Vagina (tissue), 2 donors: ENCODE results near the gene STXBP1. TPM values are rescaled to one million over a fixed set of nuclear protein-coding genes. Genes with fewer than 3 reads are reported as not detected.

ENCODE experiments used
- DNase-seq, 2 donors: peaks; one replicate each; pipeline ENCODE4 v3.0.0-alpha.2; 2017; ENCODE audit errors: extremely low spot score in 2 of 2
- H3K27ac ChIP-seq: fragments of 200-600 bp; sonication (generic); one replicate; pipeline ENCODE4 v1.5.1; 2019
- H3K27me3 ChIP-seq: fragments of 200-600 bp; sonication (generic); one replicate; pipeline ENCODE4 v1.5.1; 2019
- H3K36me3 ChIP-seq, 2 donors: fragments of 200-600 bp; sonication (generic); one replicate each; pipeline ENCODE4 v1.5.1; 2017 to 2019
- H3K4me1 ChIP-seq: fragments of 200-600 bp; sonication (generic); one replicate; pipeline ENCODE4 v1.5.1; 2019
- H3K4me3 ChIP-seq, 2 donors: fragments of 200-600 bp; sonication (generic); 1 replicate in 1 of 2; 2 replicates in 1 of 2; pipeline ENCODE4 v1.5.1; 2016 to 2019
- H3K9me3 ChIP-seq: fragments of 200-600 bp; sonication (generic); one replicate; pipeline ENCODE4 v1.5.1; 2019
- POLR2A ChIP-seq, 2 donors: fragments of 450-650 bp; IDR thresholded peaks; one replicate each; pipeline ENCODE4 v1.6.1; 2017; ENCODE audit warnings: antibody characterized with exemption in 2 of 2, mild to moderate bottlenecking in 2 of 2, moderate library complexity in 2 of 2
- POLR2AphosphoS5 ChIP-seq, 2 donors: sonication (generic); formaldehyde crosslinking; IDR thresholded peaks; one replicate each; pipeline ENCODE4 v1.9.0; 2017; ENCODE audit warnings: antibody characterized with exemption in 2 of 2, mild to moderate bottlenecking in 2 of 2, low read depth in 1 of 2; ENCODE audit not compliant: insufficient read depth in 1 of 2
- intact Hi-C: fragments of 100-400 bp; cut with DNase I; formaldehyde crosslinking; loops from one replicate; pipeline ENCODE4 v1.15.1; 2023
- total RNA-seq: library from RNA; depleted of rRNA; stranded (reverse); fragments of >200 nt; gene quantifications from one replicate; pipeline ENCODE4 v1.2.3, GENCODE V29; 2016
- TF ChIP-seq, protein P1 (sequence below), 3 experiments: fragments of 450-650 bp in 2 of 3; fragments of 200-600 bp in 1 of 3; sonication (generic) in 1 of 3; IDR thresholded peaks; one replicate each; pipeline ENCODE4 v1.5.1; 2017 to 2019; ENCODE audit warnings: antibody characterized with exemption in 3 of 3, mild to moderate bottlenecking in 2 of 3, moderate library complexity in 2 of 3

The STXBP1 gene
- total RNA-seq, 1 donor from 2014 or later, result 56.2 TPM

DNA sequence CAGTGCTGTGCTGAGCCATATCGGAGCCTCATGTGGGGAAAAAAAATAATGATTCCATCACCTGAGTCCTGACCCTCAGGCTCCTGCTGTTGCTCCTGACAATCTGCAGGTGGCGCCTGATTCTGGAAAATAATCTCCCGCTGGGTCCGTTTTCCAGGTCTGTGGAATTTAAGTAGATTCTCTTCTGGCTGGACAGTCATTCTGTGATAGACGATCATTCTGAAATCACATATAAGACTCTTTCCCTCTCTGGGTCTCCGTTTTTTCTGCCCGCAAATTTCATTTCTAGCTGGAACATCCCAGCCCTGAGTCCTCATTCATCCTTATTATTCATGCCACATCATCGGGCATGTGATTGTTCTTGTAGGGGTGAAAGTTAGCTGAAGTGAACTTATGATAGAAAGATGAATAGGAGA is 22.1 kb upstream of the STXBP1 start:
- Histone ChIP-seq H3K27me3 (no peaks in the 10 kb centered on the region), H3K36me3 (no peaks in the 10 kb centered on the region), H3K4me1 (no peaks in the 10 kb centered on the region), H3K27ac (no peak overlapping the region), H3K9me3 (no peaks in the 10 kb centered on the region), H3K4me3 (no peak overlapping the region)
- DNase-seq, result no peak
- intact Hi-C loops, result loop anchor here (5.0 kb wide), 2 partner anchors 192 to 332 kb away; no protein-coding TSS in a partner anchor
- peak in 1 of 2 donors; percentile 65 for TF ChIP-seq POLR2AphosphoS5 (IDR thresholded peaks at IDR 0.05; ENCODE audit: insufficient read depth in 1 of 2, low read depth in 1 of 2)
- TF ChIP-seq, protein P1, sequence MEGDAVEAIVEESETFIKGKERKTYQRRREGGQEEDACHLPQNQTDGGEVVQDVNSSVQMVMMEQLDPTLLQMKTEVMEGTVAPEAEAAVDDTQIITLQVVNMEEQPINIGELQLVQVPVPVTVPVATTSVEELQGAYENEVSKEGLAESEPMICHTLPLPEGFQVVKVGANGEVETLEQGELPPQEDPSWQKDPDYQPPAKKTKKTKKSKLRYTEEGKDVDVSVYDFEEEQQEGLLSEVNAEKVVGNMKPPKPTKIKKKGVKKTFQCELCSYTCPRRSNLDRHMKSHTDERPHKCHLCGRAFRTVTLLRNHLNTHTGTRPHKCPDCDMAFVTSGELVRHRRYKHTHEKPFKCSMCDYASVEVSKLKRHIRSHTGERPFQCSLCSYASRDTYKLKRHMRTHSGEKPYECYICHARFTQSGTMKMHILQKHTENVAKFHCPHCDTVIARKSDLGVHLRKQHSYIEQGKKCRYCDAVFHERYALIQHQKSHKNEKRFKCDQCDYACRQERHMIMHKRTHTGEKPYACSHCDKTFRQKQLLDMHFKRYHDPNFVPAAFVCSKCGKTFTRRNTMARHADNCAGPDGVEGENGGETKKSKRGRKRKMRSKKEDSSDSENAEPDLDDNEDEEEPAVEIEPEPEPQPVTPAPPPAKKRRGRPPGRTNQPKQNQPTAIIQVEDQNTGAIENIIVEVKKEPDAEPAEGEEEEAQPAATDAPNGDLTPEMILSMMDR (IDR thresholded peaks at IDR 0.05), result peak; percentile 87 to 97 (median 90)
- TF ChIP-seq POLR2A (IDR thresholded peaks at IDR 0.05), result no peak

DNA sequence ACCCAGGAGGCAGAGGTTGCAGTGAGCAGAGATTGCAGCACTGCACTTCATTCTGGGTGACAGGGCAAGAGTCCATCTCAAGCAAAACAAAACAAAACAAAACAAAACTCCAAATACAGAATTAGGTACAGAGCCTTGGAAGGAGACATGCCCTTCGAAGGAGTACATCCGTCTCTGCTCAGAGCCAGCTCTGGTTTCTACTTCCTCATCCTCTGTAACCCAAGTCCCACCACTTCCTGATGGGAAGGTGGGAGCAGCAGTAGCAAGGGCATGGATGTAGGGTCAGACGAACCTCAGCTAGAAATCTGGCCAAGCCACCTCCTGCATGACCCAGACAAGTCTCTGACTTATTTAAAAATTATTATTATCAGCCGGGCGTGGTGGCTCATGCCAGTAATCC is 16.5 kb upstream of the STXBP1 start:
- Histone ChIP-seq H3K27me3 (no peaks in the 10 kb centered on the region), H3K27ac (no peak overlapping the region), H3K4me1 (no peaks in the 10 kb centered on the region), H3K9me3 (no peaks in the 10 kb centered on the region), H3K36me3 (no peaks in the 10 kb centered on the region), H3K4me3 (no peak overlapping the region)
- intact Hi-C loops, result loop anchor here (5.0 kb wide), 1 partner anchor 137 kb away; no protein-coding TSS in a partner anchor
- no peak for DNase-seq
- TF ChIP-seq POLR2AphosphoS5 (IDR thresholded peaks at IDR 0.05; ENCODE audit: insufficient read depth in 1 of 2, low read depth in 1 of 2) (no peak), POLR2A (IDR thresholded peaks at IDR 0.05) (no peak)
- TF ChIP-seq, protein P1 (IDR thresholded peaks at IDR 0.05), result no peak

DNA sequence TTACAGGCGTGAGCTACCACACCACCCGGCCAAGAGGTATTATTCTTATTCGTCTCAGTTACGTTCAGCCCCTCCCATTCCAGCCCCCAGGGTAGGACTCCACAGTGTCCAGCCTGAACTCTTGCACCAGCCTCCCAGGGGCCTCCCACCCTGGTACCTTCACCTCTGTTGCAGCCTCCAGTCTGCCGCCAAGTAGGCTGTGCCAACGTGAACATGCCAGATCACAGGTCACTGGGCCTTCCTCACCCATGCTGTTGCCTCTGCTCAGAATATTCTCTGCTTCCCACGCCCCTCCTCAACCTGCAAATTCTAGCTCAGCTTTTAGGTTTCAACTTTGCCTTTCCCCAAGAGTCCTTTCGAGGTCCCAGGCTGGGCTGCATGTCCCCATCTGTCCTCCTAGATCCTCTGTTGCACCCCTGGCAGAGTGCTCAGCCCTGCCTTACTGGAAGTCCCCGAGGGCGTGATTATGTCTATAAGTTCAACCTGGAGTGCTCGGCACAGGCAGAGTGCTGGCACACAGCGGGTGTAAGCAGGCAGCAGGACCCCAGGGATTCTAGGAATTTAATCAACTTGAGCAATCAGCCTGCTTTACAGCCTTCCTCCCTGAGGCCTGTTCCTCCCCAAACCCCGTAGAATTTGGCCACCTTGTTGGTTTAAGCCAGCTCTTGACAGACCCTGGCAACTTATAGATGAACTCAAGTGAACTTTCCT is 13.1 kb upstream of the STXBP1 start:
- no peak overlapping the region for H3K4me3 ChIP-seq
- intact Hi-C loops, result loop anchor here (5.0 kb wide), 1 partner anchor 133 kb away; no protein-coding TSS in a partner anchor
- no peak for DNase-seq
- no peaks in the 10 kb centered on the region for H3K27me3 ChIP-seq
- TF ChIP-seq, protein P1 (IDR thresholded peaks at IDR 0.05), result no peak
- TF ChIP-seq POLR2A (IDR thresholded peaks at IDR 0.05) (no peak), POLR2AphosphoS5 (IDR thresholded peaks at IDR 0.05; ENCODE audit: insufficient read depth in 1 of 2, low read depth in 1 of 2) (no peak)
- H3K9me3 ChIP-seq, result no peaks in the 10 kb centered on the region
- no peak overlapping the region for H3K27ac ChIP-seq
- no peaks in the 10 kb centered on the region for H3K36me3 ChIP-seq
- no peaks in the 10 kb centered on the region for H3K4me1 ChIP-seq

DNA sequence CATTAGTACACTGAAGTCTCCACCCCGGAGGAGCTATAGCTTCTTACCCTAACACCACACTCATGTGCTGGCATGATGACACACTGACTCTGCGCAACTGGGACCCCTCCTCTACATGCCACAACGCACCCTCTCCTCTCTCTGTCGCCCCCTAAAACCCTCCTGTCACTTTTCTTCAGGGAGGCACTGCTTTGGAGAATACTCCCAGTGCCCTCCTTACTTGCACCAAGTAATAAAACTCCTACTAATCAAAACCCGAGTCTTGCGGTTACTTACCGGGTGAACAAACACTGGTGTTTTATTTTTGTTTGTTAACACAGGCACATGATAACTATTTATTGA is 12.6 kb upstream of the STXBP1 start:
- Histone ChIP-seq H3K27me3 (no peaks in the 10 kb centered on the region), H3K4me1 (no peaks in the 10 kb centered on the region), H3K27ac (no peak overlapping the region), H3K36me3 (no peaks in the 10 kb centered on the region), H3K4me3 (no peak overlapping the region), H3K9me3 (no peaks in the 10 kb centered on the region)
- no peak for DNase-seq
- intact Hi-C loops, result loop anchor here (5.0 kb wide), 1 partner anchor 133 kb away; no protein-coding TSS in a partner anchor
- TF ChIP-seq POLR2AphosphoS5 (IDR thresholded peaks at IDR 0.05; ENCODE audit: insufficient read depth in 1 of 2, low read depth in 1 of 2), result no peak
- no peak for TF ChIP-seq POLR2A (IDR thresholded peaks at IDR 0.05)
- TF ChIP-seq, protein P1 (IDR thresholded peaks at IDR 0.05), result no peak

DNA sequence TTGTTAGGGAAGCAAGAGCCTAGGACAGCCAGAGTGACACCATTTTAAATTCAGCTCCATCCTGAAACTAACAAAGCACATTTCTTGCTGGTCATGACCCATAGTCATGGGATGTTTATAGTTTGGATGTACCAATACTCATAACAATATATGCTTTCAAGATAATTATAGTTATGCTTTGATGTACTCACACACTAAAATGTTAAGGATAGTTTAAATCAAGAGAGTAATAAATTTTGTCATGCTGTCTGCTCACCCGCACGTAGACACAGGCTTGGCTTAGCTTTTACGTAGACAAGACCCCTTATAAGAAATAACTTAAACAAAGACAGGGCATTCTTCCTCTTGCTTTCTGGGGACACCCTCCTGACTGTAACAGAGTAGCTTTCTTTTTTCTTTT is 8.9 kb upstream of the STXBP1 start:
- no peak for DNase-seq
- no peaks in the 10 kb centered on the region for H3K27me3 ChIP-seq
- H3K4me3 ChIP-seq, result no peak overlapping the region
- TF ChIP-seq POLR2AphosphoS5 (IDR thresholded peaks at IDR 0.05; ENCODE audit: insufficient read depth in 1 of 2, low read depth in 1 of 2) (no peak), POLR2A (IDR thresholded peaks at IDR 0.05) (no peak)
- TF ChIP-seq, protein P1 (IDR thresholded peaks at IDR 0.05), result no peak
- intact Hi-C loops, result no loop called here
- H3K4me1 ChIP-seq, result peaks cover 6% of the 10 kb centered on the region
- H3K9me3 ChIP-seq, result no peaks in the 10 kb centered on the region
- H3K27ac ChIP-seq, result no peak overlapping the region
- H3K36me3 ChIP-seq, result no peaks in the 10 kb centered on the region
